ENCODE results near the gene SNX10.

SNX10 gene

GRCh38 chr7:26404189-26404996 lies 112.7 kb downstream of the SNX10 start:
- DNase-seq (ENCODE audit: low read depth in 2 of 2), result no peak

GRCh38 chr7:26406433-26406832 lies 114.8 kb downstream of the SNX10 start:
- DNase-seq (ENCODE audit: low read depth in 2 of 2), result no peak

GRCh38 chr7:26409661-26410547 lies 118.2 kb downstream of the SNX10 start:
- DNase-seq (ENCODE audit: low read depth in 2 of 2), result no peak

- DNase-seq (ENCODE audit: low read depth in 2 of 2), result no peak
These were observed 121.5 kb downstream of the SNX10 start for GRCh38 chr7:26413007-26413691.

DNA sequence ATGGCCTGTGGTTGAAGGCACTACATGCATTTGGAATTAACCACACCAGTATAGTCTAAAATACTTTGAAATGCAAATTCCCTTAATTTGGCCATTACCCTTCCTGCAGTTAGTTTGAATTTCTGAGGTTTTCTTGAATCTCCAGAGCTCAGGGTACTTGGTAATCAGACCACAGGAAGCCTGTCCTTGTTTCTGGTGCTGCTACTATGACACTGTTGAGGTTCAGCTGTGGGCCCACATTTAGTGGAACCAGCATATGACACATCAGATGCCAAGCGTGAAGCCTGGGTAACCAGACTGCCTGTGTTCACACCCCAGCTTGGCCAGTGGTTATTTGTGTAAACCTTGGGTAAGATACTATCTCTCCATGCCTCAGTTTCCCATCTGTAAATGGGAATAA lies 124.3 kb downstream of the SNX10 start:
- no peak for DNase-seq (ENCODE audit: low read depth in 2 of 2)

DNA sequence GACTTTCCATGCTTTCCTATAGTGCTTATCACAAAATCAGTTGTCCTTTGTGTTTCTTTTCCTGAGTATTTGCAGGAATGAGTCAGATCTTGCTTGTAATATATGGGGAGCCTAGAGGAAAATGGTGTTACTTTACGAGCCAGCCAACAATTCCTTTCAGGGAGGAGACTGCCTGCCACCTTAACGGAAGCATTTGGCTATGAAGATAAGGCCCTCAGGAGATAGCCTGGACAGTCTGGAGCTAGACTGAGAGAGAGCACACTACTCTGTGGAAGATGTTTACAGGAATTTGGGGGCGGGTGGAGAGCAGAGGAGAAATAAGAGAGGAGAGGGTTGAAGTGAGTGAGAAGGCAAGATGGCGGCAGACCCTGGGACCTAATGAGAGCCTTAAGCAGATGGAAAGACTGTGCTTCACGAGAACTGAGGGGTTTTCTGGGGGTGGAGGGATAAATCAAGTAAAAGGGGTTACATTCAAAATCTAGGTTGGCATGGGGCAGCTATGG lies 126.3 kb downstream of the SNX10 start:
- DNase-seq (ENCODE audit: low read depth in 2 of 2), result no peak

- no peak for DNase-seq (ENCODE audit: low read depth in 2 of 2)
These were observed 127.5 kb downstream of the SNX10 start for GRCh38 chr7:26419198-26419597.

DNA sequence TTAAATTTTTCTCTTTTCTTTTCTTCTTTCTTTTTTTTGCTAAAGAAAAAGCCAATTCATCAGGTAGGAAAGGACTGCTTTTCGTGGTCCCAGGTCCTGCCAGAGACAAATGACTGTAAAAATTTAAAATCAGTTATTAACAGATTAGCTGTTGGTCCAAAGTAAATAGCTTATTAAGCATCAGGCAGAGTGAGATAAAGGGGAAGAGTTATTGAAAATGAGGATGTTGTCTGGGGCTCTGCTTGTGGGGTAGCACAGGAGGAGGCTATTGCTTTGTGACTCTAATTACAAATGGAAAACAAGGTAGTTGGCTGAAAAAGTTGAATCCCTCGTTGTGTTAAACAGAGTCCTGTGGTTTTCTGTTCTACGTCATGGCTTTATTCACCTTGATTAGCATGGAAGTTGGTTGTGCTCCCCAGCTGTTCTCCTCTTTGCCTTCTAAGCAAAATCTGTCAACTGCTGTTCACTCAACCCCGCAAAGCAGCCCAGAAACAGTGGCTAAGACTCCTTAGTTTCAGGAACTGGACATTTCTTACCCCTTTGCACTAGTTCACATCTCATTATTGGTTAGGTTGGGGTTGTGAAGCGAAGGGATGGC lies 128.9 kb downstream of the SNX10 start:
- no peak for DNase-seq (ENCODE audit: low read depth in 2 of 2)

DNA sequence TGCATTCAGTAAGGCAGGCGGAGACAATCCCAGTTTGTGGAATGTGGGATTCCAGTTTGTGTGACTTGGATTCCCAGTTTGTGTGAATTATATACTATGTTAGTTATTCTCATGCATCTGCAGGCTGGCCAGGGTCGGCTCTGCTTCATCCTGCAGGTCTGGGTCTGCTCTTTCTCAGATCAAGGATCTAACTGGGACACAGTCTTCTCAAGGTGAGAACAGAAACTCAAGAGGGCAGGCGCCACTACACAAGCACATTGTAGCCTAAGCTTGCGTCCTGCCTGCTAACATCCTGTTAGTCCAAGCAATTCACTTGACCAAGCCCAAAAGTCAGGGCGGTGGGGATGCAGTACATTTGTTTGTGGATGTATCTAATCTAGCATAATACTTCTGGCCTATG lies 131.1 kb downstream of the SNX10 start:
- DNase-seq (ENCODE audit: low read depth in 2 of 2), result no peak

- DNase-seq (ENCODE audit: low read depth in 2 of 2), result no peak
These were observed 131.8 kb downstream of the SNX10 start for GRCh38 chr7:26423436-26423835.
